ENCODE measurements around the gene GHR.

GHR gene

GRCh38 chr5:42750507-42750906, 327.3 kb downstream of the GHR start:
- DNase-seq (ENCODE audit: extremely low read depth, low read depth) = no peak

GRCh38 chr5:42751044-42751443, 327.8 kb downstream of the GHR start:
- TF ChIP-seq CTCF (IDR thresholded peaks at IDR 0.05; ENCODE audit: low read depth, low read length) = no peak
- DNase-seq (ENCODE audit: extremely low read depth, low read depth) = no peak

More at GRCh38 chr5:42750507-42750906, 327.3 kb downstream of the GHR start:
- TF ChIP-seq CTCF (IDR thresholded peaks at IDR 0.05; ENCODE audit: low read depth, low read length) = no peak

GRCh38 chr5:42753099-42753498, 329.9 kb downstream of the GHR start:
- DNase-seq (ENCODE audit: extremely low read depth, low read depth) = no peak
- no peak for TF ChIP-seq CTCF (IDR thresholded peaks at IDR 0.05; ENCODE audit: low read depth, low read length)

GRCh38 chr5:42756606-42757601, 333.7 kb downstream of the GHR start, which contains the start of gene CCDC152:
Gene CCDC152 (plus strand): TSS chr5:42756818. CDS start chr5:42759122, 2,304 bp downstream.
- peak; percentile 4 for DNase-seq (ENCODE audit: extremely low read depth, low read depth)

GRCh38 chr5:42759456-42759855, 336.2 kb downstream of the GHR start:
- no peak for DNase-seq (ENCODE audit: extremely low read depth, low read depth)
- no peak for TF ChIP-seq CTCF (IDR thresholded peaks at IDR 0.05; ENCODE audit: low read depth, low read length)

More at GRCh38 chr5:42756606-42757601, 333.7 kb downstream of the GHR start, which contains the start of gene CCDC152:
- no peak for TF ChIP-seq CTCF (IDR thresholded peaks at IDR 0.05; ENCODE audit: low read depth, low read length)

- DNase-seq (ENCODE audit: extremely low read depth, low read depth) = no peak
- no peak for TF ChIP-seq CTCF (IDR thresholded peaks at IDR 0.05; ENCODE audit: low read depth, low read length)
Observed at GRCh38 chr5:42760426-42760825, 337.2 kb downstream of the GHR start.

GRCh38 chr5:42761791-42762190, 338.6 kb downstream of the GHR start:
- TF ChIP-seq CTCF (IDR thresholded peaks at IDR 0.05; ENCODE audit: low read depth, low read length) = no peak
- DNase-seq (ENCODE audit: extremely low read depth, low read depth) = no peak

All from AG09319 (cell line).